Stomach (tissue), 9 donors: ENCODE results near the gene GDF11. TPM values are rescaled to one million over a fixed set of nuclear protein-coding genes. Genes with fewer than 3 reads are reported as not detected.

Experiments
- DNase-seq, 2 donors: peaks; one replicate each; pipeline versions ENCODE4 v3.0.0 to v3.0.0-alpha.2; 2013 to 2019
- H3K27ac ChIP-seq, 5 donors: fragments of 200-600 bp in 4 of 5; sonication (generic) in 4 of 5; one replicate each; pipeline ENCODE4 v1.5.1; 2013 to 2019; ENCODE audit warnings: mild to moderate bottlenecking in 1 of 5, moderate library complexity in 1 of 5
- H3K27me3 ChIP-seq, 3 donors: fragments of 200-600 bp; sonication (generic); one replicate each; pipeline ENCODE4 v1.5.1; 2017 to 2019; ENCODE audit warnings: mixed run types in 1 of 3
- H3K36me3 ChIP-seq, 4 donors: fragments of 200-600 bp; sonication (generic); 1 replicate in 3 of 4; 2 replicates in 1 of 4; pipeline ENCODE4 v1.5.1; 2016 to 2019
- H3K4me1 ChIP-seq, 4 donors: fragments of 200-600 bp; sonication (generic); one replicate each; pipeline ENCODE4 v1.5.1; 2016 to 2019
- H3K4me3 ChIP-seq, 4 donors: fragments of 200-600 bp; sonication (generic) in 3 of 4; one replicate each; pipeline ENCODE4 v1.5.1; 2016 to 2019; ENCODE audit warnings: mild to moderate bottlenecking in 1 of 4
- H3K9me3 ChIP-seq, 4 donors: fragments of 200-600 bp; sonication (generic); one replicate each; pipeline ENCODE4 v1.5.1; 2016 to 2019
- CTCF ChIP-seq, 7 experiments: fragments of 450-650 bp in 4 of 7; fragments of 200-600 bp in 3 of 7; sonication (generic) in 3 of 7; IDR thresholded peaks; one replicate each; pipeline ENCODE4 v1.5.1; 2016 to 2019; ENCODE audit warnings: antibody characterized with exemption in 7 of 7, control low read depth in 2 of 7, mild to moderate bottlenecking in 1 of 7
- EP300 ChIP-seq: sonication (generic); formaldehyde crosslinking; IDR thresholded peaks from one replicate; pipeline ENCODE4 v1.6.1; 2017; ENCODE audit warnings: antibody characterized with exemption
- POLR2A ChIP-seq, 4 donors: fragments of 450-650 bp; IDR thresholded peaks; one replicate each; pipeline ENCODE4 v1.6.1; 2016; ENCODE audit warnings: antibody characterized with exemption in 4 of 4, control low read depth in 2 of 4, mild to moderate bottlenecking in 1 of 4, moderate library complexity in 1 of 4
- POLR2AphosphoS5 ChIP-seq, 3 donors: sonication (generic); formaldehyde crosslinking; IDR thresholded peaks; one replicate each; pipeline ENCODE4 v1.6.1; 2016; ENCODE audit warnings: antibody characterized with exemption in 3 of 3
- WGBS, 5 donors: extraction: QIAGEN DNeasy Blood & Tissue Kit in 3 of 5; methylation state at CpG; one replicate each; pipeline versions ENCODE4 v1.1.5 to v1.1.7; 2013 to 2018; 5-methylcytosine and 5-hydroxymethylcytosine counted together
- intact Hi-C: fragments of 100-400 bp; cut with DNase I; formaldehyde crosslinking; loops from one replicate; pipeline ENCODE4 v1.15.1; 2023; ENCODE audit warnings: low total_unique reads
- polyA plus RNA-seq, 3 donors: library from polyadenylated mRNA; stranded (reverse); fragments of 200-250 nt; gene quantifications; one replicate each; pipeline ENCODE4 v1.2.3, GENCODE V29; 2013
- total RNA-seq, 5 donors: library from RNA; depleted of rRNA; stranded (reverse); fragments of >200 nt; gene quantifications; one replicate each; pipeline versions ENCODE4 v1.1.0 to v1.2.3, GENCODE V29; 2014 to 2016
- donor health status: healthy with polysubstance abuse.
- donor health status: Bipolar disorder and iron deficiency.
- donor health status: healthy.

The GDF11 gene
- total and polyA plus RNA-seq, 8 donors, result 0.29 to 6.5 (median 2.6) TPM

- Histone ChIP-seq H3K27ac (peak overlapping the region; percentile 68 to 88 (median 82)), H3K9me3 (no peaks in the 10 kb centered on the region), H3K4me1 (peaks cover 11 to 33% (median 27%) of the 10 kb centered on the region in 4 donors), H3K36me3 (no peaks in the 10 kb centered on the region), H3K27me3 (peaks cover 0 to 13% (median 0%) of the 10 kb centered on the region in 3 donors), H3K4me3 (peak overlapping the region; percentile 52 to 60 (median 58))
- WGBS, 5 donors, result 0 to 1% (median 1%) methylated on average over 14 of the region's 14 CpGs
- TF ChIP-seq POLR2AphosphoS5 (IDR thresholded peaks at IDR 0.05) (peak in 1 of 3 donors; percentile 52), CTCF (IDR thresholded peaks at IDR 0.05) (peak in 5 of 7 experiments; percentile 75 to 94 (median 86)), POLR2A (IDR thresholded peaks at IDR 0.05) (no peak)
- peak; percentile 68 to 95 for DNase-seq
- intact Hi-C loops, result no loop called here
Observed at GRCh38 chr12:55738123-55739024, 4.5 kb upstream of the GDF11 start.

GRCh38 chr12:55739025-55739378, 3.9 kb upstream of the GDF11 start:
- H3K4me1 ChIP-seq, result peaks cover 16 to 39% (median 34%) of the 10 kb centered on the region in 4 donors
- peaks cover 0 to 19% (median 0%) of the 10 kb centered on the region in 3 donors for H3K27me3 ChIP-seq
- intact Hi-C loops, result no loop called here
- H3K27ac ChIP-seq, result peak overlapping the region in 2 of 5 donors; percentile 82 to 88
- H3K9me3 ChIP-seq, result no peaks in the 10 kb centered on the region
- peak overlapping the region in 3 of 4 donors; percentile 52 to 60 (median 58) for H3K4me3 ChIP-seq
- TF ChIP-seq POLR2A (IDR thresholded peaks at IDR 0.05) (no peak), CTCF (IDR thresholded peaks at IDR 0.05) (peak in 1 of 7 experiments; percentile 4)
- H3K36me3 ChIP-seq, result no peaks in the 10 kb centered on the region
- no peak for DNase-seq
- 49 to 68% (median 60%) methylated on average over 2 of the region's 2 CpGs for WGBS, 5 donors

GRCh38 chr12:55741931-55742680, 816 bp upstream of the GDF11 start:
- H3K27me3 ChIP-seq, result peaks cover 0 to 38% (median 0%) of the 10 kb centered on the region in 3 donors
- no peak for TF ChIP-seq EP300
- TF ChIP-seq CTCF (IDR thresholded peaks at IDR 0.05), result no peak
- no peak for TF ChIP-seq POLR2A (IDR thresholded peaks at IDR 0.05)
- no peak for TF ChIP-seq POLR2AphosphoS5 (IDR thresholded peaks at IDR 0.05)
- H3K36me3 ChIP-seq, result no peaks in the 10 kb centered on the region
- H3K4me1 ChIP-seq, result peaks cover 25 to 57% (median 52%) of the 10 kb centered on the region in 4 donors
- peak overlapping the region in 3 of 4 donors; percentile 59 to 74 (median 59) for H3K4me3 ChIP-seq
- peak overlapping the region in 4 of 5 donors; percentile 54 to 79 (median 69) for H3K27ac ChIP-seq
- no peaks in the 10 kb centered on the region for H3K9me3 ChIP-seq
- DNase-seq, result no peak
- intact Hi-C loops, result loop anchor here (5.0 to 10.0 kb wide), 2 partner anchors 53 to 195 kb away; no protein-coding TSS in a partner anchor
- WGBS, 5 donors, result 15 to 36% (median 21%) methylated on average over 2 to 3 of the region's 3 CpGs
